Measurements from ENCODE around the gene HSFX4. TPM values are rescaled to one million over a fixed set of nuclear protein-coding genes. Genes with fewer than 3 reads are reported as not detected.
"Not testable (repeated sequence)": the region's sequence is repeated elsewhere in the genome, so short reads cannot be mapped to it uniquely, and the experiment has no call there.

Gene HSFX4, protein sequence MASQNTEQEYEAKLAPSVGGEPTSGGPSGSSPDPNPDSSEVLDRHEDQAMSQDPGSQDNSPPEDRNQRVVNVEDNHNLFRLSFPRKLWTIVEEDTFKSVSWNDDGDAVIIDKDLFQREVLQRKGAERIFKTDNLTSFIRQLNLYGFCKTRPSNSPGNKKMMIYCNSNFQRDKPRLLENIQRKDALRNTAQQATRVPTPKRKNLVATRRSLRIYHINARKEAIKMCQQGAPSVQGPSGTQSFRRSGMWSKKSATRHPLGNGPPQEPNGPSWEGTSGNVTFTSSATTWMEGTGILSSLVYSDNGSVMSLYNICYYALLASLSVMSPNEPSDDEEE
- polyA plus RNA-seq (2011; rRNA removed) (not detected in 2 replicates), polyA plus RNA-seq (2017; fragmentation: RNase III; extraction: RNeasy Plus Mini Kit Qiagen cat#74134 plus additional on column Dnase treatment) (not detected in 3 replicates), polyA minus RNA-seq (2011; rRNA and poly(A)+ RNA removed) (not detected in 2 replicates)
- polyA plus RNA-seq (2012; cell fraction: cytosol; rRNA removed): not detected in 2 replicates
- polyA plus RNA-seq (2012; cell fraction: nucleus; rRNA removed): not detected in 2 replicates

DNA sequence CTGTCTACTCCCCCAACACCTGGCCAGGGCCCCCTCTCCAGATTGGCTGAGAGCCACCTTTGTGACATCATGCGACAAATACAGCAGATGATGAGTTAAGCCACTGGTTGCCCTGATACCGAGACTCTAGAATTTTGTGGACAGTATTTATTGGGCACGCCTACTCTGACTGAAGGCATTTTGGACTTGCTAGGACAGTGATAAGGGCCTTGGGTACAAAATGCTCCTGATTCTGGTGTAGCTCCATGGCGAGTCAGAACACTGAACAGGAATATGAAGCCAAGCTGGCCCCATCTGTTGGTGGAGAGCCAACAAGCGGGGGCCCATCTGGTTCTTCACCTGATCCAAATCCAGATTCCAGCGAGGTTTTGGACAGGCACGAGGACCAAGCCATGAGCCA is at the start of gene HSFX4:
HSFX4 (plus strand) TSS at position 174 of the 400 bp plus-strand sequence; CDS start at position 246, 72 bp downstream.
- no CpG with 5 or more reads among the region's 7 CpGs for WGBS (ENCODE audit: missing lambda C conversion rate)
- H3K4me3 ChIP-seq; ATAC-seq; POLR2A ChIA-PET; H3K4me1 ChIP-seq; CTCF ChIA-PET; H3K4me2 ChIP-seq; H3K9me3 ChIP-seq; H3K27ac ChIP-seq; DNase-seq (ENCODE audit: low read depth in 1 of 2, low spot score in 1 of 2): not testable (repeated sequence)
- peak; percentile 95 for FAIRE-seq

DNA sequence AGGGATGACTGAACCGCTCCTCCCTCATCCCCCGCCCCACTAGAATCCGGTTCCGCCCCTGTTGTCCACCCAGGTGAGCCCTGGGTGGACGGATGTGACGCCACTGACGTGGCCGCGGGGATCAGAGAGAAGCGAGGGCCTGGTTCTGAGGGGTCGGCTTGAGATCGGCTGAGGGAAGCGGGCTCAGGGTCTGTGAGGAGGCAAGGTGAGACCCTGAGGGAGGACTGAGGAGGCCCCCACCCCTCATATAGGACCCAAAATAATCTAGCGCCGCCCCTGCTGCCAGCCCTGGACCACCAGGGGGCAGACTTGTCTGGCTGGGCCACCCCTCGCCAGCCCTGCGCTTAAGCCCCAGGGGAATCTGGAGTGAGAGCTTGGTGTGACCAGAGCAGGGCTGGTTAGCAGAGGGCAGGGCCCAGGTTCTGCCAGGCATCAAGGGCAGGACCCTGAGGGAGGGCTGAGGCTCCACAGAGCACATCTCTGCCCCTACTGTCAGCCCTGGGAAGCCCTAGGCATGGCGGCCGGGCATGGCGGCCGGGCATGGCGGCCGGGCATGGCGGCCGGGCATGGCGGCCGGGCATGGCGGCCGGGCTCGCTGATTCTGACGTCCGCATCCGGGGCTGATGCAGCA is 48.2 kb upstream of the HSFX4 start, which contains the start of gene MAGEA8:
MAGEA8 (plus strand) TSS at position 103 of the 631 bp plus-strand sequence. CDS start 3,090 bp downstream, outside the sequence.
- FAIRE-seq (no peak), DNase-seq (ENCODE audit: low read depth in 1 of 2, low spot score in 1 of 2) (no peak), ATAC-seq (peak in 1 of 2 experiments; percentile 76; a peak in 3 of 6 replicates)
- no peak within 1 kb of the TSS for H3K4me3 ChIP-seq
- ChIA-PET POLR2A (no interaction called here), CTCF (interaction anchor here (0.6 kb wide), 1 partner anchor 820 kb away, joined by 3 read pairs; no protein-coding TSS in a partner anchor)
- H3K9me3 ChIP-seq: no peaks in the 10 kb centered on the region
- TF ChIP-seq HOXB5 (CRISPR knock-in tag; IDR thresholded peaks at IDR 0.05) (no peak), KDM1A (IDR thresholded peaks at IDR 0.05; ENCODE audit: low read depth) (no peak), NPAS2 (CRISPR knock-in tag; IDR thresholded peaks at IDR 0.05; ENCODE audit: borderline replicate concordance) (no peak), HEYL (CRISPR knock-in tag; IDR thresholded peaks at IDR 0.05) (no peak), MYC (IDR thresholded peaks at IDR 0.05; ENCODE audit: borderline replicate concordance, low read length) (no peak), ZC3H11A (IDR thresholded peaks at IDR 0.05) (no peak), FOSL2 (IDR thresholded peaks at IDR 0.05) (no peak), FOSL2 (CRISPR knock-in tag; IDR thresholded peaks at IDR 0.05) (no peak), TP53 (CRISPR knock-in tag; IDR thresholded peaks at IDR 0.05) (no peak), NR3C1 (IDR thresholded peaks at IDR 0.05) (no peak), EP300 (IDR thresholded peaks at IDR 0.05) (no peak)
- TF ChIP-seq, protein P1, sequence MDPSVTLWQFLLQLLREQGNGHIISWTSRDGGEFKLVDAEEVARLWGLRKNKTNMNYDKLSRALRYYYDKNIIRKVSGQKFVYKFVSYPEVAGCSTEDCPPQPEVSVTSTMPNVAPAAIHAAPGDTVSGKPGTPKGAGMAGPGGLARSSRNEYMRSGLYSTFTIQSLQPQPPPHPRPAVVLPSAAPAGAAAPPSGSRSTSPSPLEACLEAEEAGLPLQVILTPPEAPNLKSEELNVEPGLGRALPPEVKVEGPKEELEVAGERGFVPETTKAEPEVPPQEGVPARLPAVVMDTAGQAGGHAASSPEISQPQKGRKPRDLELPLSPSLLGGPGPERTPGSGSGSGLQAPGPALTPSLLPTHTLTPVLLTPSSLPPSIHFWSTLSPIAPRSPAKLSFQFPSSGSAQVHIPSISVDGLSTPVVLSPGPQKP (IDR thresholded peaks at IDR 0.05; ENCODE audit: low read depth, low read length): no peak
- WGBS (ENCODE audit: missing lambda C conversion rate): 72% methylated on average over 8 of the region's 33 CpGs
- H3K4me1 ChIP-seq: no peaks in the 10 kb centered on the region; the same call in 2 of the 3 replicates
- no peak within 1 kb of the TSS for H3K27ac ChIP-seq
- no peak within 1 kb of the TSS for H3K4me2 ChIP-seq

DNA sequence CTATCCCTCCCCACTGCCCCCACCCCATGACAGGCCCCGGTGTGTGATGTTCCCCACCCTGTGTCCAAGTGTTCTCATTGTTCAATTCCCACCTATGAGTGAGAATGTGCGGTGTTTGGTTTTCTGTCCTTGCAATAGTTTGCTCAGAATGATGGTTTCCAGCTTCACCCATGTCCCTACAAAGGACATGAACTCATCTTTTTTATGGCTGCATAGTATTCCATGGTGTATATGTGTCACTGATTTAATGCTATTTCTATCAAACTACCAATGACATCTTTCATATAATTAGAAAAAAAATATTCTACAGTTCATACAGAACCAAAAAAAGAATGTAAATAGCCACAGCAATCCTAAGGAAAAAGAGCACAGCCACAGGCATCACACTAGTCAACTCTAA is 38.5 kb upstream of the HSFX4 start:
- CTCF ChIA-PET; POLR2A ChIA-PET; ATAC-seq; H3K4me1 ChIP-seq; H3K4me3 ChIP-seq; H3K4me2 ChIP-seq; FAIRE-seq; H3K27ac ChIP-seq; H3K9me3 ChIP-seq; DNase-seq (ENCODE audit: low read depth in 1 of 2, low spot score in 1 of 2): not testable (repeated sequence)
- WGBS (ENCODE audit: missing lambda C conversion rate): 30% methylated on average over 1 of the region's 2 CpGs

DNA sequence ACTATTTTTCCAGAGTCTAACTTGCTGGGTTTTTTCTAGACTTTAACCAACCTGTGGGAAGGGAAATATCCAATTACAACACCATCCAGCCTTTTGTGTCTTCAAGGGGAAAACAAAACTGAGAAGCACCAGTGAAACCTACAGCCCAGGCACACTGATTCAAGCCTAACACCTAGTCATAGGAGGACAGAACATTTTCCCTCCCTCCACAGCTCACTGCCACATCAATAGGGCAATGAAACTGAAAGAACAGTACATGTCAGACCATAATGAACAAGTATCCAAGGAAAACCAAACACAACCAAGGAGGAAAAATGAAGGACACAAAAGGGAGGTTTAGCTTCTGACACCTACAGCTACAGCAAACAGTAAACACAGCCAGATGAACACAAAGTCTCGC is 30.8 kb upstream of the HSFX4 start:
- 0% methylated on average over 1 of the region's 1 CpG for WGBS (ENCODE audit: missing lambda C conversion rate)
- no peak for DNase-seq (ENCODE audit: low read depth in 1 of 2, low spot score in 1 of 2)
- CTCF ChIA-PET: no interaction called here

More for the DNA sequence above, 30.8 kb upstream of the HSFX4 start:
- TF ChIP-seq, protein P2, sequence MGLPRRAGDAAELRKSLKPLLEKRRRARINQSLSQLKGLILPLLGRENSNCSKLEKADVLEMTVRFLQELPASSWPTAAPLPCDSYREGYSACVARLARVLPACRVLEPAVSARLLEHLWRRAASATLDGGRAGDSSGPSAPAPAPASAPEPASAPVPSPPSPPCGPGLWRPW (IDR thresholded peaks at IDR 0.05): no peak
- no peak for TF ChIP-seq ZNF302 (CRISPR knock-in tag; IDR thresholded peaks at IDR 0.05)
- no peaks in the 10 kb centered on the region for H3K4me1 ChIP-seq
- H3K27ac ChIP-seq: no peak overlapping the region
- no peak overlapping the region for H3K4me2 ChIP-seq
- POLR2A ChIA-PET: no interaction called here
- no peak overlapping the region for H3K4me3 ChIP-seq
- FAIRE-seq (no peak), ATAC-seq (no peak)
- H3K9me3 ChIP-seq: no peaks in the 10 kb centered on the region
